Measurements from ENCODE around the gene GP9.

DNA sequence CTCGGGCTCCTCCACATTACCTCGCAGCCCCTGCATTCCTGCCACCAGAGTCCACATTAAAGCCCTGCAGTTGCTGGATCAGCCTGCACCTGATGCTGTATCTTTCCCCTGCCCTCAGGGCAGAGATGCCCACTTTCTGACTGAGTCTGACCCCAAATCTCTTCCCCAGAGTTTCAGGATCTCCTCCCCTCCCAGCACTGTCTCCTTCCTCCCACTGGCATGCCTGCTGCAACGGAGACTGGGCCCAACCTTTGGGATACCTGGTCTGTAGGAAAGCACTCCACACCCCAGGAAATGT lies 20.6 kb upstream of the GP9 start:
- TF ChIP-seq, protein P1, sequence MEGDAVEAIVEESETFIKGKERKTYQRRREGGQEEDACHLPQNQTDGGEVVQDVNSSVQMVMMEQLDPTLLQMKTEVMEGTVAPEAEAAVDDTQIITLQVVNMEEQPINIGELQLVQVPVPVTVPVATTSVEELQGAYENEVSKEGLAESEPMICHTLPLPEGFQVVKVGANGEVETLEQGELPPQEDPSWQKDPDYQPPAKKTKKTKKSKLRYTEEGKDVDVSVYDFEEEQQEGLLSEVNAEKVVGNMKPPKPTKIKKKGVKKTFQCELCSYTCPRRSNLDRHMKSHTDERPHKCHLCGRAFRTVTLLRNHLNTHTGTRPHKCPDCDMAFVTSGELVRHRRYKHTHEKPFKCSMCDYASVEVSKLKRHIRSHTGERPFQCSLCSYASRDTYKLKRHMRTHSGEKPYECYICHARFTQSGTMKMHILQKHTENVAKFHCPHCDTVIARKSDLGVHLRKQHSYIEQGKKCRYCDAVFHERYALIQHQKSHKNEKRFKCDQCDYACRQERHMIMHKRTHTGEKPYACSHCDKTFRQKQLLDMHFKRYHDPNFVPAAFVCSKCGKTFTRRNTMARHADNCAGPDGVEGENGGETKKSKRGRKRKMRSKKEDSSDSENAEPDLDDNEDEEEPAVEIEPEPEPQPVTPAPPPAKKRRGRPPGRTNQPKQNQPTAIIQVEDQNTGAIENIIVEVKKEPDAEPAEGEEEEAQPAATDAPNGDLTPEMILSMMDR (IDR thresholded peaks at IDR 0.05; ENCODE audit: poor library complexity, severe bottlenecking), result no peak
- no peak for TF ChIP-seq EZH2 (IDR thresholded peaks at IDR 0.05; ENCODE audit: borderline replicate concordance, insufficient read depth, low read length, poor library complexity, severe bottlenecking)
- TF ChIP-seq EP300 (conservative IDR thresholded peaks at IDR 0.05; ENCODE audit: poor library complexity, severe bottlenecking), result no peak
- TF ChIP-seq SMC3 (conservative IDR thresholded peaks at IDR 0.05; ENCODE audit: poor library complexity), result no peak
- TF ChIP-seq, protein P2, sequence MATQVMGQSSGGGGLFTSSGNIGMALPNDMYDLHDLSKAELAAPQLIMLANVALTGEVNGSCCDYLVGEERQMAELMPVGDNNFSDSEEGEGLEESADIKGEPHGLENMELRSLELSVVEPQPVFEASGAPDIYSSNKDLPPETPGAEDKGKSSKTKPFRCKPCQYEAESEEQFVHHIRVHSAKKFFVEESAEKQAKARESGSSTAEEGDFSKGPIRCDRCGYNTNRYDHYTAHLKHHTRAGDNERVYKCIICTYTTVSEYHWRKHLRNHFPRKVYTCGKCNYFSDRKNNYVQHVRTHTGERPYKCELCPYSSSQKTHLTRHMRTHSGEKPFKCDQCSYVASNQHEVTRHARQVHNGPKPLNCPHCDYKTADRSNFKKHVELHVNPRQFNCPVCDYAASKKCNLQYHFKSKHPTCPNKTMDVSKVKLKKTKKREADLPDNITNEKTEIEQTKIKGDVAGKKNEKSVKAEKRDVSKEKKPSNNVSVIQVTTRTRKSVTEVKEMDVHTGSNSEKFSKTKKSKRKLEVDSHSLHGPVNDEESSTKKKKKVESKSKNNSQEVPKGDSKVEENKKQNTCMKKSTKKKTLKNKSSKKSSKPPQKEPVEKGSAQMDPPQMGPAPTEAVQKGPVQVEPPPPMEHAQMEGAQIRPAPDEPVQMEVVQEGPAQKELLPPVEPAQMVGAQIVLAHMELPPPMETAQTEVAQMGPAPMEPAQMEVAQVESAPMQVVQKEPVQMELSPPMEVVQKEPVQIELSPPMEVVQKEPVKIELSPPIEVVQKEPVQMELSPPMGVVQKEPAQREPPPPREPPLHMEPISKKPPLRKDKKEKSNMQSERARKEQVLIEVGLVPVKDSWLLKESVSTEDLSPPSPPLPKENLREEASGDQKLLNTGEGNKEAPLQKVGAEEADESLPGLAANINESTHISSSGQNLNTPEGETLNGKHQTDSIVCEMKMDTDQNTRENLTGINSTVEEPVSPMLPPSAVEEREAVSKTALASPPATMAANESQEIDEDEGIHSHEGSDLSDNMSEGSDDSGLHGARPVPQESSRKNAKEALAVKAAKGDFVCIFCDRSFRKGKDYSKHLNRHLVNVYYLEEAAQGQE (IDR thresholded peaks at IDR 0.05; ENCODE audit: borderline replicate concordance), result no peak
- TF ChIP-seq RAD21 (conservative IDR thresholded peaks at IDR 0.05), result no peak
- TF ChIP-seq POLR2AphosphoS5 (IDR thresholded peaks at IDR 0.05), result no peak
- TF ChIP-seq TAF1 (IDR thresholded peaks at IDR 0.05; ENCODE audit: low read depth), result no peak
